Right renal pelvis (tissue), 4 donors: ENCODE data around the gene TMEM106B. TPM values are rescaled to one million over a fixed set of nuclear protein-coding genes. Genes with fewer than 3 reads are reported as not detected.
A peak's percentile ranks its signal among the peaks of the same experiment; 100 is the strongest.
"Not testable (repeated sequence)": the region's sequence is repeated elsewhere in the genome, so short reads cannot be mapped to it uniquely, and the experiment has no call there.

Source experiments
- DNase-seq, 4 donors: peaks; one replicate each; pipeline ENCODE4 v3.0.0-alpha.2; 2013; ENCODE audit warnings: low read depth in 4 of 4, low spot score in 3 of 4, missing footprints in 1 of 4
- polyA plus RNA-seq, 4 donors: library from polyadenylated mRNA; unstranded; fragments of 120-200 nt; gene quantifications; one replicate each; pipeline ENCODE4 v1.2.1, GENCODE V29; 2013; ENCODE audit not compliant: insufficient read length in 4 of 4

TMEM106B gene
- polyA plus RNA-seq, 4 donors, result 96.7 to 122 (median 117) TPM

GRCh38 chr7:12225017-12225416 is 13.9 kb downstream of the TMEM106B start:
- not testable (repeated sequence) for DNase-seq

DNA sequence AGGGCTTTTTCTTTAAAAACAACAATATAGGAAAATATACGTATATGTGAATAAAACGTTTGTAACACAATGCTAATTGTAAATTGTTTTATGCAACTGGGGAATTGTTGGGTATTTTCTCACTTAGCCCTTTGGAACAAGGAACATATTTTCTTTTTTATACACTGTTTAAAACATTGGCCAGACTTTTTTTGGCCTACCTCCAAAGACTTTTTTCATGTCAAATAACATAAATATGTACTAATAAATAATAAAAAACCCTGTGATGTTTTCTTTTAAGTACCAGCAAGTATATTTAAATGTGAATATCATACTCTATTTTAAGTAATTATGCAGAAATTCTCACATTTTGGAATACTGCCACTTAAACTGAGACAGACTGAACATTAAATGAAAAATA is 15.7 kb downstream of the TMEM106B start:
- DNase-seq, result peak in 1 of 4 donors; percentile 10

- no peak for DNase-seq
Observed at GRCh38 chr7:12228024-12228423, 16.9 kb downstream of the TMEM106B start.

DNA sequence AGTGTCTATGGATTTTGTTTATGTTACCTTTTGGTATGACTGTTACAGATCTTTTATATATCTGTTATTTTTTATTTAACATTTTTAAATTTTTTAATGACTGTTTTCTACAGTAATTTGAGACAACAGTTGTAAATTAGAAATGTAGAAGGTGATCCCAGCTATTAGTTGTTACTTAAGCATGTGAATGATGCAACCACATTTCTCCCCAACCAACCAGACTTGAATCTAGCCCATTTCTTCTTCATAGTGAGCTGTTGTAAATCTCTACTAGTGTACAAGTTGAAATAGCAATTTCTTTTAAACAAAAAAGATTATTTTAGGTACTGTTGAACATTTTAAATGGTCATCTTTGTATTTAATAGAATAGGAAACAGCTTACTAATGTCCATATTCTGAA is 18.0 kb downstream of the TMEM106B start:
- DNase-seq, result no peak

GRCh38 chr7:12231097-12231496 is 20.0 kb downstream of the TMEM106B start:
- no peak for DNase-seq

DNA sequence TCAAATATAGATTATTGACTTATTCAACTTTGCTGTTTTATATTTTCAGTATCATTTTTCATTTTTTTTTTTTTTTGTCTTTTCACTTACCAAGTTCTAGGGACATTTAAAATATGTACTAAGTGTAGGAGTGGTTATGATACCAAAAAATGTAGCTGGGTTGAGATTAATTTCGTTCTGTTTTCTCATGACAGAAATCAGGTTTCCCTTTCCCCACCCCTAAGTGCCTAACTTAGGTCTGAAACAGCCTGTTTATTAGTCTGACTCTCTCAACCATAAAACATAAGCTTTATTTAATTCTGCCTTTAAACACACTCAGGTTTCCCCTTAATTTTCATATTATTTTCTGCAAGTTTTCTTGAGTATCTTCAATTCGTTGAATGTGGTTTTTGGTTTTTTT is 22.1 kb downstream of the TMEM106B start:
- DNase-seq, result no peak

- DNase-seq, result no peak
Observed at GRCh38 chr7:12234334-12234865, 23.3 kb downstream of the TMEM106B start.

GRCh38 chr7:12235970-12236369 is 24.9 kb downstream of the TMEM106B start:
- no peak for DNase-seq

- no peak for DNase-seq
Observed at GRCh38 chr7:12237007-12237406, 25.9 kb downstream of the TMEM106B start.

DNA sequence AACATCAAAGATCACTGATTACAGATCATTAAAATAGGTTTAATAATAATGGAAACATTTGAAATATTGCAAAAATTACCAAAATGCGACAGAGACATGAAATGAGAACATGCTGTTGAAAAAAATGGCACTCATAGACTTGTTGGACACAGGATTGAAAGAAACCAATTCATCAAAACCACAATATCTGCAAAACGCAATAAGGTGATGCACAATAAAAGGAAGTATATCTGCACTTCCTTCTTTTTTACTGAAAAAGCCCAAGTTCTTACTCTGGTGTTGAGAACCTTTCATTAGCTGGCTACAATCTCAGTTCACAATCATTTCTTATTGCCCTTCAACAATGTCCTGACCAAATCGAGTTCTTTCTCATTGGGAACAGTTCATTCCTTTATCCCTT is 28.7 kb downstream of the TMEM106B start:
- no peak for DNase-seq

DNA sequence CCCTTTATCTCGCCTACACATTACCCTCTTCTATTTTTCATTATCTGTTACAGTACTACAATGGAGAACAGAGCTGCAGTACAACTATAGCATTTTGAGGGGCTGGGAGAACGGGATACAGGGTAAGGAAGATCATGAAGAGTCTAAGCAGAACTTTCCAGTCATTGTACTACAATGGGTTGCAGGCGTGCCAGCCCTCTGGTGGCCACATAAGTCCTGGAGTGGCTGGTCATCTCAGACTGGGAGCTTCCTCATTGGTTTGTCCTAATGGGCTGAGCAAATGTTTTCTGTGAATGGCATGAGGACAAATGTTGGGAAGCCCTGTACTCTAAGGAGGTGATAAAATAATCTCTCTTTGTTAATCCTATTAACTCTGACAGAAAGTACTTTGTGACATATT is 33.0 kb downstream of the TMEM106B start:
- no peak for DNase-seq

DNA sequence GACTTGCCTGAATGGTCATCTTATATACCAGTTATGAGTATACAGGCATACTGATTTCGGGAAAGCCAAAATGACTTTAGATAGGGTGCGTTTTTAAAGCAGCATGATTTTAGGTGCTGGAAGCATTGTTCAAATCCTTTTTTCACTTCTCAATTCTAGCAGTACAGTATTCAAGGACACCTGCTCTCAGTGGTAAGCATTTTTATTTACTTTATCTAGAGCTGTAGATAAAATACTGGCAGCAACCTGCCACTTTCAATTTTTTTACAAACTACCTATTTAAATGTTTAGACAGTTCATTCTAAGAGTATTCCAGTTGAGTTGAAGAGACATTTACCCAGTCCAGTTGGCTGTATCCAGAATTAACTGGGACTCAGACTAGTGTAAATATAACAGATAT is 33.6 kb downstream of the TMEM106B start:
- DNase-seq, result no peak

DNA sequence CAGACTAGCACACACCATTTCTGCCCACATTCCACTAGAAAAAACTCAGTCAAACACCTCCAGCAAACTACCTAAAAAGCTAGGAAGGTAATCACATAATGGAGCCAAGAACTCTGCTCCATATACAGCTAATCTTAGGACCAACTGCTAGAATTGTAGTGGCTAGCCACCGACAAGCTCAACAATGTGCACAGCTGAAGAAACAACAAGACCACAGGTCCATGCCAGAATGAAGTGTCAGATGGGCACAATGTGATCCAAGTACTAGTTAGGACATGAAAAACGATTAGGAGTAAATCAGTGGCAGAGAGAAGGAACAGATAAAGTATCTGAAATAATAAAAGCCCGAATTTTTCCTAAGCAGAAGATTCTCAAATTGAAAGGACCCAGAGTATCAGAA is 38.6 kb downstream of the TMEM106B start:
- no peak for DNase-seq

DNA sequence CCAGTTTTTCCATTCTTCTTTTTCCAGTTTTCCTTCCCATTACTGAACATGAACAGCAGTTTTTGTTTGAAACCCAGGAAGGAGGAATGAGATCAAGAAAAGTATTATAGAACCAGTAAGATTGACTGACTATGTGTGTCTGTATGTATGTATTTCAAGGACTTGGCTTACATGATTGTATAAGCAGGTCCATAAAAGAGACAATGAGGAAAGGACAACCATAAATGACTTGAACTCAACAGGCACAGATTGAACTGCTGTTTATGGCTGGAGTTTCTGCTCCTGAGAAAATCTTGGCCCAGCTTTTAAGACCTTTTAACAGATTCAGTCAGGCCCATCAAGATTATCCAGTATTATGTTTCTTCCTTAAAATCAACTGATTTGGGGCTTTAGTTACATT is 39.1 kb downstream of the TMEM106B start:
- no peak for DNase-seq

- DNase-seq, result no peak
Observed at GRCh38 chr7:12256090-12256489, 45.0 kb downstream of the TMEM106B start.

- no peak for DNase-seq
Observed at GRCh38 chr7:12257582-12257981, 46.5 kb downstream of the TMEM106B start.

DNA sequence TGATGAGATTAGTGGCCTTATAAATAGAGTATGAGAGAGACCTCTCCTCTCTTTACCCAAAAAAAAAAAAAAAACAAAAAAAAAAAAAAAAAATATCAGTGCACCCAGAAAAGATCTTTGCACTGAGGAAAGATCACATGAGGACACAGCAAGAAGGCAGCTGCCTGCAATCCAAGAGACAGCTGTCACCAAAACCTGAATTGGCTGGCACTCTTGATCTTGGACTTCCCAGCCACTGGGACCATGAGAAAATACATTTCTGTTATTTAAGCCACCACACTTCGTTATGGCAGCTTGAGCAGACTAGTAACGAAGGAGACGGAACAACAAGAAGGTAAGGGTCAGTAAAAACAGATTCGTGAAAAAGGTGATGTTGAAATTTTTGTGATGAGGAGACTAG is 47.0 kb downstream of the TMEM106B start:
- DNase-seq, result no peak

GRCh38 chr7:12267542-12267941 is 56.4 kb downstream of the TMEM106B start:
- DNase-seq, result no peak

- no peak for DNase-seq
Observed at GRCh38 chr7:12269100-12269895, 58.2 kb downstream of the TMEM106B start.

- no peak for DNase-seq
Observed at GRCh38 chr7:12281038-12281437, 69.9 kb downstream of the TMEM106B start.

- DNase-seq, result no peak
Observed at GRCh38 chr7:12287901-12288300, 76.8 kb downstream of the TMEM106B start.

GRCh38 chr7:12289996-12290395 is 78.9 kb downstream of the TMEM106B start:
- no peak for DNase-seq

DNA sequence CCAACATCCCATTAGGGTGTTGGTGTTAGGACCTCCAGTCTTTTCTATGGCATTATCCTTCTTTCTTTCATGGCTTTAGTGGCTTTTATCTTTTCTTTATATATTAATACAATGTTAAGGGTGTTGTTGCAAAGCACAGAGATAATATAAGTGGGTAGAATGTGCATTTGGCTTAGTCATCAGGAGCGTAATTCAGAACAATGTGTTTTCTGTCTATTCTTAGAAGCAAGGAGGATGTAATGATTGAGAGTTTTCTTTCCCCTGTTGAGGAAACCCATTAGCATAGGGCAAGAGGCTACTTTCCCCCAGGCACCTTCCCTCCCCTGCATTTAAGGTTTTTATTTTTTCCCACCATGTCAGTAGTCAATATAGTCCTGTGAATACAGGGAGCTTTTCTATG is 79.7 kb downstream of the TMEM106B start:
- no peak for DNase-seq
